Measurements from ENCODE around the gene CDC73. TPM values are rescaled to one million over a fixed set of nuclear protein-coding genes. Genes with fewer than 3 reads are reported as not detected.
A peak's percentile ranks its signal among the peaks of the same experiment; 100 is the strongest.

Gene CDC73
- total and polyA plus RNA-seq, 10 donors: 6.5 to 76.7 (median 39.1) TPM

- Histone ChIP-seq H3K36me3 (no peaks in the 10 kb centered on the region), H3K4me1 (peaks cover 0 to 21% (median 2%) of the 10 kb centered on the region in 6 donors), H3K27ac (peak overlapping the region in 7 of 8 donors; percentile 27 to 75 (median 63)), H3K4me3 (no peak overlapping the region), H3K9me3 (no peaks in the 10 kb centered on the region), H3K27me3 (replicated peaks in 1 of 7) (no peaks in the 10 kb centered on the region)
- 44 to 74% (median 60%) methylated on average over 6 of the region's 6 CpGs for WGBS, 5 donors
- TF ChIP-seq POLR2AphosphoS5 (IDR thresholded peaks at IDR 0.05) (peak in 1 of 3 donors; percentile 19), CTCF (IDR thresholded peaks at IDR 0.05 in 8 of 11, conservative IDR thresholded peaks at IDR 0.05 in 3 of 11) (no peak), POLR2A (IDR thresholded peaks at IDR 0.05) (no peak)
- no peak for DNase-seq
- intact Hi-C loops (cut with DNase I; ENCODE audit: low total_unique reads): no loop called here
Observed at GRCh38 chr1:193111641-193112090, 10.2 kb upstream of the CDC73 start.

- no peak for DNase-seq
- H3K4me1 ChIP-seq: peaks cover 0 to 21% (median 2%) of the 10 kb centered on the region in 6 donors
- H3K36me3 ChIP-seq: no peaks in the 10 kb centered on the region
- no peak overlapping the region for H3K4me3 ChIP-seq
- H3K9me3 ChIP-seq: no peaks in the 10 kb centered on the region
- 65 to 90% (median 82%) methylated on average over 8 to 9 of the region's 9 CpGs for WGBS, 5 donors
- no peaks in the 10 kb centered on the region for H3K27me3 ChIP-seq (replicated peaks in 1 of 7)
- peak overlapping the region in 1 of 8 donors; percentile 75 for H3K27ac ChIP-seq
- TF ChIP-seq POLR2A (IDR thresholded peaks at IDR 0.05) (no peak), POLR2AphosphoS5 (IDR thresholded peaks at IDR 0.05) (no peak), CTCF (IDR thresholded peaks at IDR 0.05 in 8 of 11, conservative IDR thresholded peaks at IDR 0.05 in 3 of 11) (no peak)
- intact Hi-C loops (cut with DNase I; ENCODE audit: low total_unique reads): no loop called here
Observed at GRCh38 chr1:193113258-193113991, 8.4 kb upstream of the CDC73 start.

- H3K27me3 ChIP-seq (replicated peaks in 1 of 7): no peaks in the 10 kb centered on the region
- H3K4me1 ChIP-seq: peaks cover 0 to 21% (median 2%) of the 10 kb centered on the region in 6 donors
- TF ChIP-seq POLR2AphosphoS5 (IDR thresholded peaks at IDR 0.05): no peak
- no peak for TF ChIP-seq POLR2A (IDR thresholded peaks at IDR 0.05)
- no peak for TF ChIP-seq CTCF (IDR thresholded peaks at IDR 0.05 in 8 of 11, conservative IDR thresholded peaks at IDR 0.05 in 3 of 11)
- H3K27ac ChIP-seq: no peak overlapping the region
- H3K9me3 ChIP-seq: no peaks in the 10 kb centered on the region
- intact Hi-C loops (cut with DNase I; ENCODE audit: low total_unique reads): no loop called here
- H3K4me3 ChIP-seq: no peak overlapping the region
- no peaks in the 10 kb centered on the region for H3K36me3 ChIP-seq
- no peak for DNase-seq
Observed at GRCh38 chr1:193113992-193114332, 7.9 kb upstream of the CDC73 start.

GRCh38 chr1:193114485-193115095, 7.2 kb upstream of the CDC73 start:
- Histone ChIP-seq H3K4me1 (peaks cover 0 to 21% (median 2%) of the 10 kb centered on the region in 6 donors), H3K4me3 (no peak overlapping the region), H3K9me3 (no peaks in the 10 kb centered on the region), H3K27me3 (replicated peaks in 1 of 7) (no peaks in the 10 kb centered on the region), H3K36me3 (no peaks in the 10 kb centered on the region), H3K27ac (no peak overlapping the region)
- intact Hi-C loops (cut with DNase I; ENCODE audit: low total_unique reads): no loop called here
- no peak for DNase-seq
- 84 to 91% (median 90%) methylated on average over 6 of the region's 6 CpGs for WGBS, 5 donors
- TF ChIP-seq CTCF (IDR thresholded peaks at IDR 0.05 in 8 of 11, conservative IDR thresholded peaks at IDR 0.05 in 3 of 11) (no peak), POLR2AphosphoS5 (IDR thresholded peaks at IDR 0.05) (no peak)

Measured in spleen (tissue), 11 donors.